Keratinocyte (primary cell): ENCODE results near the gene MAN2B1.

Source experiments
- CTCF ChIP-seq, 3 experiments: IDR thresholded peaks in 1 of 3; conservative IDR thresholded peaks in 1 of 3; optimal IDR thresholded peaks in 1 of 3; 2 replicates in 2 of 3; 3 replicates in 1 of 3; pipeline versions ENCODE3 to v1.5.1; 2011; ENCODE audit warnings: low read length in 3 of 3, mild to moderate bottlenecking in 3 of 3, moderate library complexity in 2 of 3, control low read depth in 1 of 3, inconsistent platforms in 1 of 3; ENCODE audit not compliant: insufficient read depth in 2 of 3; ENCODE audit errors: extremely low read depth in 1 of 3
- EZH2 ChIP-seq: IDR thresholded peaks from one replicate; pipeline ENCODE4 v1.6.1; 2012; ENCODE audit warnings: inconsistent platforms, mild to moderate bottlenecking, low read length, moderate library complexity

GRCh38 chr19:12711187-12711586, 44.6 kb upstream of the MAN2B1 start:
- no peak for TF ChIP-seq CTCF (optimal IDR thresholded peaks at IDR 0.05 in 1 of 3, IDR thresholded peaks at IDR 0.05 in 1 of 3, conservative IDR thresholded peaks at IDR 0.05 in 1 of 3; ENCODE audit: extremely low read depth in 1 of 3, insufficient read depth in 2 of 3, low read length in 3 of 3)
- no peak for TF ChIP-seq EZH2
